Nephron progenitor cell (in vitro differentiated cells): ENCODE measurements around the gene SF3A2.

ENCODE experiments used
- DNase-seq: peaks from one replicate; pipeline ENCODE4 v3.0.0; 2021
- H3K27ac Mint-ChIP-seq: 2 replicates; pipeline ENCODE4 v1.8.0; 2021; ENCODE audit warnings: mild to moderate bottlenecking, moderate library complexity, mixed read lengths
- H3K27me3 Mint-ChIP-seq: 2 replicates; pipeline ENCODE4 v1.8.0; 2021; ENCODE audit warnings: mild to moderate bottlenecking, low read depth, mixed read lengths; ENCODE audit not compliant: poor library complexity
- H3K36me3 Mint-ChIP-seq: 2 replicates; pipeline ENCODE4 v1.8.0; 2021; ENCODE audit warnings: low read depth, mixed read lengths
- H3K4me1 Mint-ChIP-seq: 2 replicates; pipeline ENCODE4 v1.8.0; 2021; ENCODE audit warnings: mixed read lengths
- H3K4me3 Mint-ChIP-seq: 2 replicates; pipeline ENCODE4 v1.8.0; 2021; ENCODE audit warnings: mild to moderate bottlenecking, moderate library complexity, mixed read lengths
- H3K9me3 Mint-ChIP-seq: 2 replicates; pipeline ENCODE4 v1.8.0; 2021; ENCODE audit warnings: mild to moderate bottlenecking, moderate library complexity, mixed read lengths
- TF ChIP-seq, protein P1 (sequence below): fragments of 200-600 bp; sonication (generic); IDR thresholded peaks from 2 replicates; pipeline ENCODE4 v1.5.0; 2021; ENCODE audit warnings: antibody characterized with exemption

Gene SF3A2

DNA sequence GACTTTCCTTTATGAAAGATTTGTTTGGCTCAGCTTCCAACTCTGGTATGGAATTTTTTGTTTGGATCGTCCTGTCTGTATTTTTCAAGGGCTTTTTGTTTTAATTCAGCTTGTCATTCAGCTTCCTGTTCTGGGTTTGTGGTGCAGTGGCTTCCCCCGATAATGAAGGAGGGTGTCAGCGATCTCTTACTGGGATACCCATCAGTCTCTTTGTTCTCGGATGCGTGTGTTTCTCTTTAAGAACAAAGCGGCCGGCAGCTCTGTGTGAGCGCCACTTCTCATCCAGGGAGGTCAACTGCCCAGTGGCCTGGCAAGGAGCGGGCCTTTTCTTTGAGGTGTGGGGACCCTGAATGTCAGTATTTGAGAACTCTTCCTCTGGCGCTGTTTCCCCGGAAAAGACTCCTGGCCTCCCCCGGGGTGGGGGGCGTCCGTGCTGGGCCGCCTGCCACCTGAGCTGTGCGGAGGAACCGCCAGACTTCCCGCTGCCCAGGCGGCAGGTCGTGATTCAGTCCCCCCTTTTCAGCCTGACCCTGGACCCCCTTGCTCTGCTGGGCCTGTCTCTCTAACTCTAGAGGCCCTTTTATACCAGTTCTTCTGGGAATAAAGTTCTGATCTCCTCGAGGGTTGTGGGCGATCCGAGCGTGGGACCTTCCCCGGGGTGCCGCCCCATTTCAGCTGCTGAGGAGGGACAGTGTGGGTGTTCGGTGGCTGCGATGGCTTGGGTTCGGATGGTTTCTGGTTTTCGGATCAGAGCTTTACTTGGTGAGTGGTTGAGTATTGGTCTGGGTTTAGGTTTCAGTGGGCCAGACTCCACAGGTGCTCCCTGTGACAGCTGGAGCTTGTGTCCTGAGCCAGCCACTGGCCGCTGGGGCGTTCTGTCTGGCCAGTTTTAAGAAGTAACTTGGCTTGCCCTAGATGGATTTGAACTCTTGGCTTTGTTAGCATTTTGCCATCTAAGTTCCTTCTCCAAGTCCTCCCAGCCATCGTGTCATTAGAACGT lies 3.4 kb downstream of the SF3A2 start:
- Mint-ChIP-seq H3K27me3 (no peaks in the 10 kb centered on the region), H3K36me3 (peaks cover 16% of the 10 kb centered on the region), H3K4me3 (peak overlapping the region; percentile 89), H3K4me1 (peaks cover 64% of the 10 kb centered on the region), H3K9me3 (no peaks in the 10 kb centered on the region), H3K27ac (peak overlapping the region; percentile 95)
- TF ChIP-seq, protein P1, sequence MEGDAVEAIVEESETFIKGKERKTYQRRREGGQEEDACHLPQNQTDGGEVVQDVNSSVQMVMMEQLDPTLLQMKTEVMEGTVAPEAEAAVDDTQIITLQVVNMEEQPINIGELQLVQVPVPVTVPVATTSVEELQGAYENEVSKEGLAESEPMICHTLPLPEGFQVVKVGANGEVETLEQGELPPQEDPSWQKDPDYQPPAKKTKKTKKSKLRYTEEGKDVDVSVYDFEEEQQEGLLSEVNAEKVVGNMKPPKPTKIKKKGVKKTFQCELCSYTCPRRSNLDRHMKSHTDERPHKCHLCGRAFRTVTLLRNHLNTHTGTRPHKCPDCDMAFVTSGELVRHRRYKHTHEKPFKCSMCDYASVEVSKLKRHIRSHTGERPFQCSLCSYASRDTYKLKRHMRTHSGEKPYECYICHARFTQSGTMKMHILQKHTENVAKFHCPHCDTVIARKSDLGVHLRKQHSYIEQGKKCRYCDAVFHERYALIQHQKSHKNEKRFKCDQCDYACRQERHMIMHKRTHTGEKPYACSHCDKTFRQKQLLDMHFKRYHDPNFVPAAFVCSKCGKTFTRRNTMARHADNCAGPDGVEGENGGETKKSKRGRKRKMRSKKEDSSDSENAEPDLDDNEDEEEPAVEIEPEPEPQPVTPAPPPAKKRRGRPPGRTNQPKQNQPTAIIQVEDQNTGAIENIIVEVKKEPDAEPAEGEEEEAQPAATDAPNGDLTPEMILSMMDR = no peak
- DNase-seq = peak; percentile 28

DNA sequence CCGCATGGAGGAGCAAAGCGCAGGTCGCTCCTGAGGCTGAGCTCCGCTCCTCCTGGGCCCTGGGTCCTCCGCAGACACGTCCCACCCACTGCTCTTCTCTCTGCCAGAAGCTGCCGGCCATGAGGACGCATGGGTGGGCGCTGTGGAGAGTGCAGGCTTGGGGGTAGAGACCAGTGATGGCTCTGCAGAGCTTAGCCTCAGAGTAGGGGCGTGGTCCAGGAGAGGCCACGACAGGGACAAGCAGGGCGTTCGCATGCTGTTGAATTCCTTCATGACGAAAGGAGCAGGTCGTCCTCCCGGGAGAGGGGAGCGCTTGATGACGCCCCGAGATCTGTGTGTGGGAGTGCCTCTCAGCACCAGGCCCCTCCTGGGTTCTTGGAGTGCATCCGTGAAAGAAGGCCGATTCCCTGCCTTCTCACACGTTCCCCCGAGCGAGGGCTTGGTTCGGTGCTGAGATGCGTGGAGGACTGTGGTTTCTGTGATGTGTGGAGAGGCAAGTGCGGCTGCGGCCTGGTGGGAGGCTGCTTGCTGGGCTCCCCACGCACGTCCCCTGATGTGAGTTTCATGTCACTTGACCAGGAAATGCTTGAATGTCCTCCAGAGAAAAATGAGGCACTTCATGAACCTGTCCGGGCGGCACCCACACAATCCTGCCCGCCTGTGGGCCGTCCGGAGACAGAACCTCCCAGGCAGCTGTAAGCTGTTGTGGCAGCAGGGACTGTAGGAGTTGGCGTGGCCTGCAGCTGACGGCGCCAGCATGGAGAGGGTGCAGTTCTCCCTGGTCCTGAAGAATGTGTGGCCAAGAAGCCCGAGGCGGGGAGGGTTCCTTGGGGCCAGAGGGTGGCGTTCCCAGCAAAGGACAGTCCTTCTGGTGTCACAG lies 4.5 kb downstream of the SF3A2 start:
- TF ChIP-seq, protein P1 = no peak
- Mint-ChIP-seq H3K27me3 (no peaks in the 10 kb centered on the region), H3K27ac (peak overlapping the region; percentile 92), H3K4me3 (peak overlapping the region; percentile 89), H3K36me3 (peaks cover 21% of the 10 kb centered on the region), H3K4me1 (peaks cover 60% of the 10 kb centered on the region), H3K9me3 (no peaks in the 10 kb centered on the region)
- no peak for DNase-seq

DNA sequence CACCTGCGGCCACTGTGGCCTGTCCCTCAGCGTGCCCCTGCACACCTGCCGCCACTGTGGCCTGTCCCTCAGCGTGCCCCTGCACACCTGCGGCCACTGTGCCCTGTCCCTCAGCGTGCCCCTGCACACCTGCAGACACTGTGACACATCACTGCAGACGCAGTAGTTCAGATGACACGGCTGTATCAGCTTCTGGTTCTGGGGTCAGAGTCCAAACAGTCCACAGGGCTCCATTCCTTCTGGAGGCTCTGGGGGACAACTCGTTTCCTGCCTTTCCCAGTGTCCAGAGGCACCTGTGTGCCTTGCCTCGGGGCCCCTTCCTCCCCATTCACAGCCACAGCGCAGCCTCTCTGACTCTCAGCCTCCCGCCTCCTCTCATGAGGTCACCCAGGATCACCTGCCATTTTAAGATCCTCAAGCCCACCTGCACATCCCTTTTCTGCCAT lies 5.5 kb downstream of the SF3A2 start:
- no peak for DNase-seq
- Mint-ChIP-seq H3K4me3 (no peak overlapping the region), H3K36me3 (peaks cover 21% of the 10 kb centered on the region), H3K4me1 (peaks cover 53% of the 10 kb centered on the region), H3K9me3 (no peaks in the 10 kb centered on the region), H3K27ac (peak overlapping the region; percentile 43), H3K27me3 (no peaks in the 10 kb centered on the region)
- TF ChIP-seq, protein P1 = no peak

DNA sequence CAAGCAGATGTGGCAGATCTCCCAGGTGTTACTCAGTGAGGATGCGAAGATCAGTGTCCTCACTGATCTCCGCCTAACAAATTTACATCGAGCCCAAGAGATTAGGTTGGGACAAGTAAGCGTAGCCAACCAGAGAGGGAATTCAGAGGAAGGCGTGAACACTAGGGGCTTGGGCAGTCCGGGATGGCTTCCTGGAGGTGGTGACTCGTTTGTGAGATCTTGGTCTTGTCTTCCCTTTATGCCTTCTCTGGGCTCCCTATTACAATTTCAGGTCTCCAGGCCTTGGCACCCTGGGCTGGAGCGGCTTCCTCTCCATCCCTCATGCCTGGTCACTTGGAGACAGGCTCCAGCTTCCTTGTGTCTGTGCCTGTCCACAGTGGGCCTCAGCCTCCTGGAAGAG lies 6.2 kb downstream of the SF3A2 start:
- peaks cover 47% of the 10 kb centered on the region for H3K4me1 Mint-ChIP-seq
- H3K27me3 Mint-ChIP-seq = no peaks in the 10 kb centered on the region
- no peak overlapping the region for H3K27ac Mint-ChIP-seq
- H3K36me3 Mint-ChIP-seq = peaks cover 21% of the 10 kb centered on the region
- TF ChIP-seq, protein P1 = no peak
- no peak overlapping the region for H3K4me3 Mint-ChIP-seq
- H3K9me3 Mint-ChIP-seq = no peaks in the 10 kb centered on the region
- DNase-seq = no peak

DNA sequence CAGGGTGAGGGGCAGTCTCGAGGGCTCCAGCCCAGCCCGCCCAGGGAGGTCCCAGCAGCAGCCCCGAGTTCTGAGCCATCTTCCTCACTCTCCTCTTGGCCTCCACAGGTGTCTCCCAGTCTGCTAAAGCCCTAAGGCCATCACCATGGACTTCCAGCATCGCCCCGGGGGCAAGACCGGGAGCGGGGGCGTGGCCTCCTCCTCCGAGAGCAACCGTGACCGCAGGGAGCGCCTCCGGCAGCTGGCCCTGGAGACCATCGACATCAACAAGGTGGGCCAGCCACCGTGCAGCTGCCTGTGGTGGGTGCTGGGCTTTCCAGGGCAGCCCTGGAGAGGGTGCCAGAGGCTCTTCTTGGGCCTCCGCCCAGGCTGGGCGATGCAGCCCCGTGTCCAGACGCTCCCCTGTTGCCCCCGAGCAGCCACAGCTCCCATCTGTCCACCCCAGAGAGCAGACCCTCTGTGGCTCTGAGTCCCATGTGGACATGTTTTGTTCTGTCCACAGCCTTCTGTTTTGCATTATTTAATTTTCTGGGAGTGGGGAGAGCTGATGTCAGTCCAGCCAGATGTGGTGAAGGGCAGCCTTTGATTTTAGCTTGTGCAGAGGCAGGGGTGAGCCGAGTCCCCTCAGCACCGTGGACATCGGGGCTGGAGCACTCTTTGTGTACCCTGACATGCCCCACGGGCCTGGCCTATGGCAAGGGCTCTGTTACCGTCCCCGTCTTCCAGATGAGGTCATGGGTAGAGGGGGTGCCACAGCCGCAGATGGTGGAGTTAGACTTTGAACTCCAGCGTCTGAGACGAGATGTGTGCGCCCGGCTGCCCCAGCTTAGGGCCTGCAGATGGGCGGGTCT lies 6.9 kb downstream of the SF3A2 start:
- Mint-ChIP-seq H3K4me1 (peaks cover 40% of the 10 kb centered on the region), H3K27ac (no peak overlapping the region), H3K9me3 (no peaks in the 10 kb centered on the region), H3K36me3 (peaks cover 17% of the 10 kb centered on the region), H3K4me3 (no peak overlapping the region), H3K27me3 (no peaks in the 10 kb centered on the region)
- no peak for DNase-seq
- TF ChIP-seq, protein P1 = no peak
